ENCODE data around the gene TFCP2L1.

DNA sequence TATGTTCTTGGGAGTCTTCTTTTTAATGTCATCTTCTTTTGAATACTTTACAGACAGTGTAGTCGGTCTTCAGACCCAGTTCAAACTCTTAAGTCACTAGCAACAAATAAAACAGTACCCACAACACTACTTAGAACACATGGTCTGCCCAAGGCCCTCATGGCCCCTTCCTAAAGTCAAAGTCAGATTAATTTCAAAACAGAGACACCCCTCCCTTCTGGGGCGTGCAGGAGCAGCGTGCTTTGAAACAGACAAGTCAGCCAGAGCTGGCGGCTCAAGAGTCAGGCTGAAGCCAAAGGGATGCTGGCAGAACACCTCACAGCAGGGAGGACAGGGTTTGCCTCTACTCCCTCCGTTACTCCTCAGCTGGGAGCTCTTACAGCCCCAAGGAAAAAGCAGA, 77.5 kb downstream of the TFCP2L1 start:
- TF ChIP-seq, protein P1, sequence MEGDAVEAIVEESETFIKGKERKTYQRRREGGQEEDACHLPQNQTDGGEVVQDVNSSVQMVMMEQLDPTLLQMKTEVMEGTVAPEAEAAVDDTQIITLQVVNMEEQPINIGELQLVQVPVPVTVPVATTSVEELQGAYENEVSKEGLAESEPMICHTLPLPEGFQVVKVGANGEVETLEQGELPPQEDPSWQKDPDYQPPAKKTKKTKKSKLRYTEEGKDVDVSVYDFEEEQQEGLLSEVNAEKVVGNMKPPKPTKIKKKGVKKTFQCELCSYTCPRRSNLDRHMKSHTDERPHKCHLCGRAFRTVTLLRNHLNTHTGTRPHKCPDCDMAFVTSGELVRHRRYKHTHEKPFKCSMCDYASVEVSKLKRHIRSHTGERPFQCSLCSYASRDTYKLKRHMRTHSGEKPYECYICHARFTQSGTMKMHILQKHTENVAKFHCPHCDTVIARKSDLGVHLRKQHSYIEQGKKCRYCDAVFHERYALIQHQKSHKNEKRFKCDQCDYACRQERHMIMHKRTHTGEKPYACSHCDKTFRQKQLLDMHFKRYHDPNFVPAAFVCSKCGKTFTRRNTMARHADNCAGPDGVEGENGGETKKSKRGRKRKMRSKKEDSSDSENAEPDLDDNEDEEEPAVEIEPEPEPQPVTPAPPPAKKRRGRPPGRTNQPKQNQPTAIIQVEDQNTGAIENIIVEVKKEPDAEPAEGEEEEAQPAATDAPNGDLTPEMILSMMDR (IDR thresholded peaks at IDR 0.05 in 8 of 11, conservative IDR thresholded peaks at IDR 0.05 in 3 of 11), result no peak
- no peak for TF ChIP-seq POLR2AphosphoS5 (IDR thresholded peaks at IDR 0.05)
- no peak for TF ChIP-seq POLR2A (IDR thresholded peaks at IDR 0.05)

Measured in spleen (tissue), 7 donors.